ENCODE measurements around the gene PM20D1. TPM values are rescaled to one million over a fixed set of nuclear protein-coding genes. Genes with fewer than 3 reads are reported as not detected.

The PM20D1 gene
- total and polyA plus RNA-seq, 4 experiments from 2014 or later, result 1.4 to 1.9 (median 1.8) TPM

DNA sequence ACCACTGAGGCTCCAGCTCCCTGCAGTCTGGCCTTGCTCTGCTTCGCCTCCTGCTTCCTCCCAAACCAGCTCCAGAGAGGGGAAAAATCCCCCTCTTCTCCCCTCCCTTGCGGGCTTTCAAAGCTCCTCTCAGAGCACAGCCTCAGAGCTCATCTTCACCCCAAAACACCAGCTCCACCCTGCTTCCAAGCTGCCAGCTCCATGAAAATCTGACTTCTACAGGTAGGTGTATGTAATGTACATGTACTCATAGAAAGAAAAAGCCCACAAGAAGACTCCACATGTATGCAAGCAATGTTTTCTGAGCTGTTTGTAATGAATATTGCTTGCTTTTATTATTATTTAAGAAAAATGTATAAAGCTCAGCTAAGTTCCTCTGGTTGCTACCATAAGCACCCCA, 45.3 kb downstream of the PM20D1 start:
- H3K27ac Mint-ChIP-seq, result peak overlapping the region in 4 of 7 donors; percentile 28 to 83 (median 66)
- peak overlapping the region in 3 of 8 donors; percentile 58 to 81 (median 80) for H3K4me3 Mint-ChIP-seq
- H3K27ac ChIP-seq (ENCODE audit: low read depth, low read length), result no peak overlapping the region
- POLR2A ChIA-PET (ENCODE audit: partially characterized antibody), result interaction anchor here (1.2 to 1.8 kb wide), 3 partner anchors 8 to 30 kb away, joined by 3 to 10 read pairs (median 3); partner anchors contain the start of genes RAB29 and SLC41A1
- H3K4me1 ChIP-seq (ENCODE audit: insufficient read depth, low read length), result peaks cover 50% of the 10 kb centered on the region
- CTCF ChIA-PET (ENCODE audit: partially characterized antibody), result interaction anchor here (0.6 to 2.8 kb wide), 5 partner anchors 12 to 172 kb away, joined by 3 to 17 read pairs (median 4); no protein-coding TSS in a partner anchor
- H3K9me3 Mint-ChIP-seq, result no peaks in the 10 kb centered on the region
- peaks cover 1% of the 10 kb centered on the region for H3K36me3 ChIP-seq (ENCODE audit: insufficient read depth, low read length)
- H3K36me3 Mint-ChIP-seq, result peaks cover 8 to 20% of the 10 kb centered on the region in 2 donors
- H3K27me3 Mint-ChIP-seq, result no peaks in the 10 kb centered on the region
- no peak overlapping the region for H3K4me3 ChIP-seq (ENCODE audit: low read length in 2 of 2)
- no peak for DNase-seq
- no peaks in the 10 kb centered on the region for H3K27me3 ChIP-seq (ENCODE audit: insufficient read depth, low read length)
- intact Hi-C loops (cut with micrococcal nuclease), result no loop called here
- peaks cover 43 to 75% (median 57%) of the 10 kb centered on the region in 4 donors for H3K4me1 Mint-ChIP-seq
- H3K9me3 ChIP-seq (ENCODE audit: control insufficient read depth in 1 of 2, low read length in 2 of 2), result no peaks in the 10 kb centered on the region

GRCh38 chr1:205803986-205804385, 45.9 kb downstream of the PM20D1 start:
- Mint-ChIP-seq H3K4me1 (peaks cover 38 to 69% (median 51%) of the 10 kb centered on the region in 4 donors), H3K36me3 (peaks cover 14 to 21% of the 10 kb centered on the region in 2 donors), H3K9me3 (no peaks in the 10 kb centered on the region), H3K27ac (peak overlapping the region in 1 of 7 donors; percentile 10), H3K27me3 (no peaks in the 10 kb centered on the region), H3K4me3 (peak overlapping the region in 1 of 8 donors; percentile 12)
- POLR2A ChIA-PET (ENCODE audit: partially characterized antibody), result interaction anchor here (1.2 kb wide), 1 partner anchor 9 kb away, joined by 3 read pairs; the partner anchor contains the start of gene SLC41A1
- Histone ChIP-seq H3K27ac (ENCODE audit: low read depth, low read length) (no peak overlapping the region), H3K4me1 (ENCODE audit: insufficient read depth, low read length) (peaks cover 43% of the 10 kb centered on the region), H3K36me3 (ENCODE audit: insufficient read depth, low read length) (peaks cover 8% of the 10 kb centered on the region), H3K9me3 (ENCODE audit: control insufficient read depth in 1 of 2, low read length in 2 of 2) (no peaks in the 10 kb centered on the region), H3K4me3 (ENCODE audit: low read length in 2 of 2) (no peak overlapping the region), H3K27me3 (ENCODE audit: insufficient read depth, low read length) (no peaks in the 10 kb centered on the region)
- CTCF ChIA-PET (ENCODE audit: partially characterized antibody), result interaction anchor here (0.9 to 2.8 kb wide), 3 partner anchors 12 to 173 kb away, joined by 3 to 17 read pairs (median 7); no protein-coding TSS in a partner anchor
- DNase-seq, result no peak
- intact Hi-C loops (cut with micrococcal nuclease), result no loop called here

DNA sequence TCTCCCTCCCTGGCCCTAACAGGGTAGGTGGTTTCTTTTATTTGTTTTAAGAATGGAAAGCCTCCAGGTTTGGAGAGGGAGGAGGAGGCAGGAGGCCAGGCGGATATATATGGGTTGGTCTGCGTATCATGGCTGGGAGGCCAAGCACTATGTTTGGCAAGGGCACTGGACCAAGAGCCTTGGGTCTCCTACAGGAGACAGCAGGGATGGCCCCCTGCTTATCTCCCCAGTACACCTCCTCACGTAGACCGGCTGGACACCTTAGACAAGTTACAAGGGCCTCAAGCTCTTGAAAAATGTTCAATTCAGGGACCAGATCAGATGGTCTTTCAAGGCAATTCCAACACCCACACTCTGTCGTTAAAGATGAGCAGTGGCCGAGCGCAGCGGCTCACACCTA, 47.9 kb downstream of the PM20D1 start:
- DNase-seq, result no peak
- Histone ChIP-seq H3K4me3 (ENCODE audit: low read length in 2 of 2) (no peak overlapping the region), H3K27me3 (ENCODE audit: insufficient read depth, low read length) (no peaks in the 10 kb centered on the region), H3K9me3 (ENCODE audit: control insufficient read depth in 1 of 2, low read length in 2 of 2) (no peaks in the 10 kb centered on the region), H3K27ac (ENCODE audit: low read depth, low read length) (no peak overlapping the region), H3K4me1 (ENCODE audit: insufficient read depth, low read length) (peaks cover 30% of the 10 kb centered on the region), H3K36me3 (ENCODE audit: insufficient read depth, low read length) (peaks cover 25% of the 10 kb centered on the region)
- no peaks in the 10 kb centered on the region for H3K27me3 Mint-ChIP-seq
- no peaks in the 10 kb centered on the region for H3K9me3 Mint-ChIP-seq
- peaks cover 26 to 38% of the 10 kb centered on the region in 2 donors for H3K36me3 Mint-ChIP-seq
- CTCF ChIA-PET (ENCODE audit: partially characterized antibody), result no interaction called here
- intact Hi-C loops (cut with micrococcal nuclease), result no loop called here
- H3K4me1 Mint-ChIP-seq, result peaks cover 26 to 49% (median 36%) of the 10 kb centered on the region in 4 donors
- POLR2A ChIA-PET (ENCODE audit: partially characterized antibody), result no interaction called here
- H3K4me3 Mint-ChIP-seq, result no peak overlapping the region
- no peak overlapping the region for H3K27ac Mint-ChIP-seq

- Mint-ChIP-seq H3K4me1 (peaks cover 20 to 40% (median 27%) of the 10 kb centered on the region in 4 donors), H3K4me3 (no peak overlapping the region), H3K27ac (peak overlapping the region in 1 of 7 donors; percentile 79), H3K36me3 (peaks cover 32 to 47% of the 10 kb centered on the region in 2 donors), H3K9me3 (no peaks in the 10 kb centered on the region), H3K27me3 (no peaks in the 10 kb centered on the region)
- Histone ChIP-seq H3K4me3 (ENCODE audit: low read length in 2 of 2) (no peak overlapping the region), H3K36me3 (ENCODE audit: insufficient read depth, low read length) (peaks cover 34% of the 10 kb centered on the region), H3K27me3 (ENCODE audit: insufficient read depth, low read length) (no peaks in the 10 kb centered on the region), H3K9me3 (ENCODE audit: control insufficient read depth in 1 of 2, low read length in 2 of 2) (no peaks in the 10 kb centered on the region), H3K4me1 (ENCODE audit: insufficient read depth, low read length) (peaks cover 21% of the 10 kb centered on the region), H3K27ac (ENCODE audit: low read depth, low read length) (no peak overlapping the region)
- ChIA-PET POLR2A (ENCODE audit: partially characterized antibody) (no interaction called here), CTCF (ENCODE audit: partially characterized antibody) (interaction anchor here (1.4 kb wide), 1 partner anchor 9 kb away, joined by 4 read pairs; no protein-coding TSS in a partner anchor)
- DNase-seq, result no peak
- intact Hi-C loops (cut with micrococcal nuclease), result no loop called here
These were observed 48.8 kb downstream of the PM20D1 start for GRCh38 chr1:205800981-205801703.

- Histone ChIP-seq H3K9me3 (ENCODE audit: control insufficient read depth in 1 of 2, low read length in 2 of 2) (no peaks in the 10 kb centered on the region), H3K36me3 (ENCODE audit: insufficient read depth, low read length) (peaks cover 39% of the 10 kb centered on the region), H3K27ac (ENCODE audit: low read depth, low read length) (no peak overlapping the region), H3K4me3 (ENCODE audit: low read length in 2 of 2) (no peak overlapping the region), H3K4me1 (ENCODE audit: insufficient read depth, low read length) (peaks cover 14% of the 10 kb centered on the region), H3K27me3 (ENCODE audit: insufficient read depth, low read length) (no peaks in the 10 kb centered on the region)
- intact Hi-C loops (cut with micrococcal nuclease), result no loop called here
- no peak for DNase-seq
- Mint-ChIP-seq H3K27me3 (no peaks in the 10 kb centered on the region), H3K36me3 (peaks cover 36 to 53% of the 10 kb centered on the region in 2 donors), H3K4me1 (peaks cover 13 to 33% (median 20%) of the 10 kb centered on the region in 4 donors), H3K9me3 (no peaks in the 10 kb centered on the region), H3K4me3 (no peak overlapping the region), H3K27ac (peak overlapping the region in 1 of 7 donors; percentile 51)
- ChIA-PET CTCF (ENCODE audit: partially characterized antibody) (interaction anchor here (1.4 kb wide), 1 partner anchor 9 kb away, joined by 4 read pairs; no protein-coding TSS in a partner anchor), POLR2A (ENCODE audit: partially characterized antibody) (no interaction called here)
These were observed 49.5 kb downstream of the PM20D1 start for GRCh38 chr1:205800427-205800826.

DNA sequence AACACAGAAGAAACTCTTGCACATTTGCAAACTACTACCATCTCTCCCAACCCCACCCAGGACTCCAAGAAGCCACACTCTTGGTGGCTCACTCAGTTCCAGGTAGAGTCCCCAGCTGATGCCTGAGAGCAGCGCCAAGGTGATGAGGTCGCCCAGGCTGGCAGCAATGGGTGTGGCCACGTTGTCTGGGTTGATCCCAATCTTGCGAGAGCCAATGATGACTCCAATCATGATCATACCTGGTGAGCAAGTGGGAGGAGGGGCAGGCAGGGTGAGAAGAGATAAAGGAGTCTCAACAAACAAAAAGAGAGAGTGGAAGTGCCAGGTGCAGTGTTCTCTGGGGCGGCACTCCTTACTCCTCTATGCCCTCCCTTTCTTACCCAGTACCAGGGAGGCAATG, 51.4 kb downstream of the PM20D1 start:
- H3K27me3 Mint-ChIP-seq, result no peaks in the 10 kb centered on the region
- Histone ChIP-seq H3K9me3 (ENCODE audit: control insufficient read depth in 1 of 2, low read length in 2 of 2) (no peaks in the 10 kb centered on the region), H3K27me3 (ENCODE audit: insufficient read depth, low read length) (no peaks in the 10 kb centered on the region), H3K27ac (ENCODE audit: low read depth, low read length) (no peak overlapping the region), H3K4me3 (ENCODE audit: low read length in 2 of 2) (no peak overlapping the region), H3K36me3 (ENCODE audit: insufficient read depth, low read length) (peaks cover 51% of the 10 kb centered on the region), H3K4me1 (ENCODE audit: insufficient read depth, low read length) (no peaks in the 10 kb centered on the region)
- no peak for DNase-seq
- H3K27ac Mint-ChIP-seq, result peak overlapping the region in 2 of 7 donors; percentile 30 to 66
- CTCF ChIA-PET (ENCODE audit: partially characterized antibody), result interaction anchor here (13.5 kb wide), 1 partner anchor 181 kb away, joined by 268 read pairs; no protein-coding TSS in a partner anchor
- peaks cover 47 to 66% of the 10 kb centered on the region in 2 donors for H3K36me3 Mint-ChIP-seq
- intact Hi-C loops (cut with micrococcal nuclease), result no loop called here
- no peaks in the 10 kb centered on the region for H3K9me3 Mint-ChIP-seq
- POLR2A ChIA-PET (ENCODE audit: partially characterized antibody), result no interaction called here
- peaks cover 3 to 15% (median 6%) of the 10 kb centered on the region in 4 donors for H3K4me1 Mint-ChIP-seq
- no peak overlapping the region for H3K4me3 Mint-ChIP-seq

GRCh38 chr1:205797168-205797567, 52.8 kb downstream of the PM20D1 start:
- Mint-ChIP-seq H3K27ac (peak overlapping the region in 3 of 7 donors; percentile 1 to 35 (median 19)), H3K9me3 (no peaks in the 10 kb centered on the region), H3K27me3 (no peaks in the 10 kb centered on the region), H3K4me3 (no peak overlapping the region), H3K4me1 (peaks cover under 1 to 5% (median 4%) of the 10 kb centered on the region in 4 donors), H3K36me3 (peaks cover 56 to 77% of the 10 kb centered on the region in 2 donors)
- DNase-seq, result no peak
- H3K27me3 ChIP-seq (ENCODE audit: insufficient read depth, low read length), result no peaks in the 10 kb centered on the region
- ChIA-PET CTCF (ENCODE audit: partially characterized antibody) (interaction anchor here (0.5 to 13.5 kb wide), 2 partner anchors 139 to 182 kb away, joined by 3 to 268 read pairs; no protein-coding TSS in a partner anchor), POLR2A (ENCODE audit: partially characterized antibody) (no interaction called here)
- no peak overlapping the region for H3K4me3 ChIP-seq (ENCODE audit: low read length in 2 of 2)
- H3K9me3 ChIP-seq (ENCODE audit: control insufficient read depth in 1 of 2, low read length in 2 of 2), result no peaks in the 10 kb centered on the region
- no peak overlapping the region for H3K27ac ChIP-seq (ENCODE audit: low read depth, low read length)
- H3K4me1 ChIP-seq (ENCODE audit: insufficient read depth, low read length), result no peaks in the 10 kb centered on the region
- H3K36me3 ChIP-seq (ENCODE audit: insufficient read depth, low read length), result peaks cover 51% of the 10 kb centered on the region
- intact Hi-C loops (cut with micrococcal nuclease), result no loop called here
